DND-41 (cell line): Measurements from ENCODE around the gene C2orf72.

Experiments
- EZH2 ChIP-seq: IDR thresholded peaks from 3 replicates; pipeline ENCODE4 v1.6.1; 2012; ENCODE audit warnings: borderline replicate concordance, low read depth, mild to moderate bottlenecking, moderate library complexity, low read length, inconsistent platforms; ENCODE audit not compliant: severe bottlenecking
- TF ChIP-seq, protein P1 (sequence below): IDR thresholded peaks from 2 replicates; pipeline ENCODE4 v1.5.1; 2012; ENCODE audit warnings: borderline replicate concordance, low read length, moderate library complexity, mild to moderate bottlenecking; ENCODE audit not compliant: poor library complexity, severe bottlenecking; ENCODE audit errors: extremely low read depth

DNA sequence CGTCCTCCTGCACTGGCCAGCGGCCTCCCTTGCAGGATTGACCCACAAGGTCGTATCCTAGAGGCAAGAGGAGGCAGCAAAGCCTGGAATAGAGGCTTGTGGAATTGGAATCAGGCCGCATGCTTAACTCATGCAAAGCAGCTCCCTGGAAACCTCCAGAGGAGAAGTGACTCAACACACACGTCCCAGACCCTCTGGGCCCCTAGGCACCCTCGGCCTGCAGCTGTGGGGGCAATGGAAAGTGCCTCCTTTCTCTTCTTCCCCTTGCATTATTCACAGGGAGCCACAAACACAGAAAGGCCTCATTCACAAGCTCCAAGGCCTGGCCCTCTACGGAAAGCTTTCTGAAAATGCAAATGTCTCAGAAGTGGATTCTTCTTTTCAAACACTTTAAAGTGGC, 21.8 kb upstream of the C2orf72 start:
- TF ChIP-seq, protein P1, sequence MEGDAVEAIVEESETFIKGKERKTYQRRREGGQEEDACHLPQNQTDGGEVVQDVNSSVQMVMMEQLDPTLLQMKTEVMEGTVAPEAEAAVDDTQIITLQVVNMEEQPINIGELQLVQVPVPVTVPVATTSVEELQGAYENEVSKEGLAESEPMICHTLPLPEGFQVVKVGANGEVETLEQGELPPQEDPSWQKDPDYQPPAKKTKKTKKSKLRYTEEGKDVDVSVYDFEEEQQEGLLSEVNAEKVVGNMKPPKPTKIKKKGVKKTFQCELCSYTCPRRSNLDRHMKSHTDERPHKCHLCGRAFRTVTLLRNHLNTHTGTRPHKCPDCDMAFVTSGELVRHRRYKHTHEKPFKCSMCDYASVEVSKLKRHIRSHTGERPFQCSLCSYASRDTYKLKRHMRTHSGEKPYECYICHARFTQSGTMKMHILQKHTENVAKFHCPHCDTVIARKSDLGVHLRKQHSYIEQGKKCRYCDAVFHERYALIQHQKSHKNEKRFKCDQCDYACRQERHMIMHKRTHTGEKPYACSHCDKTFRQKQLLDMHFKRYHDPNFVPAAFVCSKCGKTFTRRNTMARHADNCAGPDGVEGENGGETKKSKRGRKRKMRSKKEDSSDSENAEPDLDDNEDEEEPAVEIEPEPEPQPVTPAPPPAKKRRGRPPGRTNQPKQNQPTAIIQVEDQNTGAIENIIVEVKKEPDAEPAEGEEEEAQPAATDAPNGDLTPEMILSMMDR: no peak
- no peak for TF ChIP-seq EZH2
